ENCODE data around the gene TMEM186. TPM values are rescaled to one million over a fixed set of nuclear protein-coding genes. Genes with fewer than 3 reads are reported as not detected.
"Not testable (repeated sequence)": the region's sequence is repeated elsewhere in the genome, so short reads cannot be mapped to it uniquely, and the experiment has no call there.

TMEM186 gene, protein sequence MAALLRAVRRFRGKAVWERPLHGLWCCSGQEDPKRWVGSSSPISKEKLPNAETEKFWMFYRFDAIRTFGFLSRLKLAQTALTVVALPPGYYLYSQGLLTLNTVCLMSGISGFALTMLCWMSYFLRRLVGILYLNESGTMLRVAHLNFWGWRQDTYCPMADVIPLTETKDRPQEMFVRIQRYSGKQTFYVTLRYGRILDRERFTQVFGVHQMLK
- total RNA-seq (2014; rRNA removed; shearing (Covaris generic)), result 6.5 and 9.8 TPM in 2 replicates
- 5.9 and 7.9 TPM in 2 replicates for polyA plus RNA-seq (2014; cell fraction: nucleus; rRNA removed)

- DNase-seq (ENCODE audit: extremely low read depth, low read depth), result peak; percentile 94
Observed at GRCh38 chr16:8797364-8798173, at the start of gene TMEM186, which contains the start of gene PMM2. Gene TMEM186 (minus strand): TSS chr16:8797639. CDS start chr16:8797614, 25 bp downstream. Gene PMM2 (plus strand): TSS chr16:8797839. CDS start chr16:8797883, 44 bp downstream.

DNA sequence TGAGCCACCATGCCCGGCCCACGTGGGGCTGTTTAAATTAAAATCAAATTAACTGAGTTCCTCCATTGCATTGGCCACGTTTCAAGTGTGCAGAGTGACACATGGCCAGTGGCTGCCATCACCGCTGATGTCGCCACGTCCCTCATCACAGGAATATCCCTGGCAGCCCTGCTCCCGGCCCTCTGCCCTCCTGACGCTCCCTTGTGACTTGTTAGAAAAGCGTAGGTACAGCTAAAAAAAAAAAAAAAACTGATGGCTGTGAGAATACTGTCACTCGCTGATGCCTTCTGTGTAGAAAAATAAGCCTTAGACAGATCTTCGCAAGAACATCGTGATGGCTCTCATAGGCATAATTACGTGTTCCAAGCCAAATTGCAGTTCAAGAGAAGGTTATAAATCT lies 49.7 kb upstream of the TMEM186 start:
- no peak for DNase-seq (ENCODE audit: extremely low read depth, low read depth)

DNA sequence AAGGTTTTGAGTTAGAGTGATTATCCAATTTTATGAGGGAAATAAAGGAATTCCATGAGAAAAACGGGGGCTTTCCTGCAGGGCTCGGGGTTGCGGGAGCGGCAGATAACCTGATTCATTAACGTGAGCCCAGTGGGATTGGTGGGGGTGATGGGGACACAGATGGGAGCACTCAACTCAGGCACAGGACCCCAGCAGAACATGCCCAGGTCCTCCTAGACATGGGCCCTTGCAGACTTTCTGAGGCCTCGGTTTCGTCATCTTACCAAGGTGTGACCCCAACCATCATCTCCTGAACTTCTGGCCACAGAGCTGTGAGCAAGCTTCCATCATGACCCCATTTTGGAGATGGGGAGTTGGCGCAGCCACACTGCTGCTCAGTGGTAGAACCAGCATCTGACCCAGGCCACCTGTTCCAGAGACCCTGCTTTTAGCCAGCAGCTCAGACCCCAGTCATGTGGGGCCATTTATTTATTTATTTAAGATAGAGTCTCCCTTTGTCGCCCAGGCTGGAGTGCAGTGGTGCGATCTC lies 49.0 kb upstream of the TMEM186 start:
- DNase-seq (ENCODE audit: extremely low read depth, low read depth), result no peak

- DNase-seq (ENCODE audit: extremely low read depth, low read depth), result no peak
Observed at GRCh38 chr16:8845699-8846298, 48.4 kb upstream of the TMEM186 start.

DNA sequence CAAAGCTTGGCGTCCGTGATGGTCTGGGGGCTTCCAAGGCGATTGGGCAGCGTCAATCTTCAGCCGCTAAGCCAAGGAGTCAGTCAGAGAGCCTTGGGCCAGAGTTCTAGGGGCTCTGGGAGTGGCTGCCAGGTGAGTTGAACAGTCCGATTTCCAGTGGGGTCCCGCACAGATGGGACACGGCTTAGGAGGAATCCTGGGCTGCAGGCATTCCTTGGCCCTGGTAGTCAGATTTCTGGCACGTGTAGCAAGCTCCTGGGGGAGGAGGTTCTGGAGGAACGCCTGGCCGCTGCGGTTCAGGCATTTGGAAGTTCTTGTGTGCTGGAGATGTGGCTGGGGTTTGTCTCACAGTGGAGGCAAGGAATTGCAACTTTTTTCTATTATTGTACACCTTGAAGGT lies 45.9 kb upstream of the TMEM186 start:
- not testable (repeated sequence) for DNase-seq (ENCODE audit: extremely low read depth, low read depth)

- DNase-seq (ENCODE audit: extremely low read depth, low read depth), result not testable (repeated sequence)
Observed at GRCh38 chr16:8842016-8842415, 44.6 kb upstream of the TMEM186 start.

- not testable (repeated sequence) for DNase-seq (ENCODE audit: extremely low read depth, low read depth)
Observed at GRCh38 chr16:8837594-8837993, 40.2 kb upstream of the TMEM186 start.

- DNase-seq (ENCODE audit: extremely low read depth, low read depth), result not testable (repeated sequence)
Observed at GRCh38 chr16:8836797-8837196, 39.4 kb upstream of the TMEM186 start.

GRCh38 chr16:8832717-8833105 lies 35.3 kb upstream of the TMEM186 start:
- DNase-seq (ENCODE audit: extremely low read depth, low read depth), result no peak

DNA sequence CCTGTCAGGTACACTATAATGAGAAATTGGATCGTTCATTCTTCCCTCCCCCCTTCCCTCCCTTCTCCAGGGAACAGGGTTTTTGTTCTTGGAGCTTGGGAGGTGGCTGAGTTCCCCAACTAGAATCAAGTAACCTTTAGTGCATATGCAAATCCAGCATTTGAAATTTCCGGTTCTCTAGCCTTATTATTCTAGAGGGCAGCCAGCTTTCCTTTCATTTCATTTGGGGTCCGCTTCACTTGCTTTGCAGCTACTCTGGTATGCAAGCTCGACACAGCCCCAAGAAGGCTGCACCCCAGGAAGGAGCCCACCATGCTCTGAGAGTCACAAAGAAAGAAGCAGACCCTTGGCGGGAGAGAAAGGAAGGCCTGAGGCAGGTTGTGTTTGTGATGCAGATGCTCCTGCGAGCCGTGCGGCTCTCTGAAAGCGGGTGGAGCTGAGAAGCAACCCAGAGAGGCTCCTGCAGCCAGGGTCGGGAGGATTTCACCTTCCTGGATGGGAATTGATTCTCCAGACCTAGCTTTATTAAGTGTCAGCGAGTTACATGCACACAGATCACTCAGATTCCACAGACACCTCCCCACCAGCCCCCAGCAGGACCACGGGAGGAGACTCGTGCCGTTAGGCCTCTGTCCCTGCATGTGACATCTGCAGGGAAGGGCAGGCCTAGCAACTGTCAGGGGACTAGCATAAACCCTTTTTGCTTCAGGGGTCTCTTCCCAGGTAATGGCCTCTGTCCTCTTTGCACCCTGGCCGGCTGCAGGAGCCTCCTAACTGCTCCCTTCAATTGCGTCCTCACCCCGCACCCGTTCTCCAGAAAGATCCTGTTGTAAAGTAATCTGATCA lies 34.7 kb upstream of the TMEM186 start:
- no peak for DNase-seq (ENCODE audit: extremely low read depth, low read depth)

GRCh38 chr16:8831450-8831849 lies 34.0 kb upstream of the TMEM186 start:
- no peak for DNase-seq (ENCODE audit: extremely low read depth, low read depth)

GRCh38 chr16:8828541-8829165 lies 31.2 kb upstream of the TMEM186 start:
- DNase-seq (ENCODE audit: extremely low read depth, low read depth), result no peak

DNA sequence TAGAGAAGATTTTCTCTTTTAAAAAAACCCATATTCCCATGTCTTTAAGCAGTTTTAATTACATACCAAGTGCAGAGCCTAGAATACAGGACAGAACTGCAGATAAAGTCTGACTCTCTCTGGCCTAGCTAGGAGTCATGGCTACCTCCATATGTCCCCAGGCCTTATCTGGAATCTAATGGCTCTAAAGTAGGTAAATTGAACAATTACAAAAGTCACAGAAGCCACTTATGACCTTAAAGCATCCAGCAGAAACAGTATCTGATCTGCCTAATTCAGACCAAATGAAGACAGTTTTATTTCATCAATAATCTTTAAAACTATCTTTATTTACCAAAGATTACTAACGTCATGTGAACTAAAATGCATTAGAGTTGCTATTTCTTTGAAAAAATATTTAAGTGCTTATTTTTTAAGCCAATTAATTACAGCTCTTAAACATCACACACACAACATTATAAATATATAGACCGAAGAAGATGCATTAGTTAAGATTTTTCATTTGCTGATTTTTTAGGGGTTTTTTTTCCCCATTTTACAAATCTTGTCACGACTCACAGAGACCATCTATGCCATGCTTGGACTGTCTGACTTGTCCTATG lies 28.9 kb upstream of the TMEM186 start:
- no peak for DNase-seq (ENCODE audit: extremely low read depth, low read depth)

DNA sequence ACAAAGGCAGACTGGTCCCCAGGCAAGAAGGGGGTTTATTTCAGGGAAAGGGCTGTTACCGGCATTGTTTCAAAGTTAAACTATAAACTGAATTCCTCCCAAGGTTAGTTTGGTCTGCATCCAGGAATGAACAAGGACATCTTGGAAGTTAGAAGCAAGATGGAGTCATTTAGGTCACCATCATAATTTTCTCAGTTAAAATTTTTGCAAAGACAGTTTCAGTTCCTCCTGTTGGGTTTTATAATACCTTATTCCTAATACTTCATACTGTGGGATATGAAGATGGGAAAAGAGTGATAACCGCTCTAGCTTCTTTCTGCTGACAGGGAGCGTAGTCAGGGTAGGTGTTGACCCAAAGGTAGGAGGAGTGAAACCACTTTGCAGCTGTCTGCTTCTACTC lies 25.0 kb upstream of the TMEM186 start:
- DNase-seq (ENCODE audit: extremely low read depth, low read depth), result no peak

DNA sequence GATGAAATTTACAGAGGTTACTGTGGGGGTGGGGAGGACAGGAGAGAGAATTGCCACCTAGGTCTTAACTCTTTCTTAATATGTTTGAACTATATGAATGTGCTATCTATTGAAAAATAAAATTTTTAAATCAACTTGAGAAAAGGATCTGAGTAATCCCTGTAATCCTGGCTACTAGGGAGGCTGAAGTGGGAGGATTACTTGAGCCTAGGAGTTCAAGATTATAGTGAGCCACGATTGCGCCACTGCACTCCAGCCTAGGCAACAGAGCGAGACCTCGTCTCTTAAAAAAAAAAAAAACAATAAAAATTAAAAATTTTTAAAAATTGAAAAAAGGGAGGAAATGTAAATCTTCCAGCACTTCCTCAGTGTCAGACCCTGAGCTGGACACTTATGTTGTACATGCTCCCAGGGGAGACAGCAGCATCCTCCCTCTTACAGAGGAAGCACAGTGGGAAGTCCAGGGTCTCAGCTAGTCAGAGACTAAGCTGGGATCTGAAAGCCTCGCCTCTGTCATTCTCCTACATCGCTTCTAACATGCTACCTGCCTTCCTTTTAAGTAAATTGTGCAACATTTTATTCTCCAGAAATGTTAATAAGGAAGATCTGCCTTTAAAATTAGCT lies 22.1 kb upstream of the TMEM186 start:
- DNase-seq (ENCODE audit: extremely low read depth, low read depth), result no peak

- no peak for DNase-seq (ENCODE audit: extremely low read depth, low read depth)
Observed at GRCh38 chr16:8818504-8819270, 21.2 kb upstream of the TMEM186 start.

DNA sequence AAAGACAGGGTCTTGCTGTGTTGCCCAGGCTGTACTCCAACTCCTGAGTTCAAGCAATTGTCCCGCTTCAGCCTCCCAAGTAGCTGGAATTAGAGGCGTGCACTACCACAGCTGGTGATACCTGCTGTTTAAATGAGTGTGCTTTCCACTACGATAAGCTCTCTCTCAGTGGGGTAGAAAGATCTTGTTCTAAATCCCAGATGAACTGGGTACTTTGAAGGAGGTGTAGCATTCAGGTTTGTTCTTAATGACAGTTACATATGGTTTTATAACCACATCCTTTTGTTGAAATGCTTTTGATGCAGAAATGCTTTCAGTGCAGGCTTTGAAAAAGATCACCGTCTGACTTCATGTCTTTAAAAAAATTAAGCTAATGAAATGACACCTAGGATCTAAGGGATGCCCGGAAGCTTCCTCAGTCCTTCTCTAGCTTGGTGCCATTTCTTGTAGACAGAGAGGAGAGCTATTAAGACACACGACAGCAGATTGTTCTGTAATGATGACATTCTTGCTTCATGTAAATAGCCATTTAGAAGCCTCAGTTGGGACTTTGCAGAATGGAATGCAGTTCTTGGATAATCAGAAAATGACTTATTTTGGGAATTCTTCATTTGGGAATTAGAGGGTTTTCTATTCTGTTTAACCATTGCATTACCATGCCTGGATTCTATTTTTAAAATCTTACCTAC lies 19.7 kb upstream of the TMEM186 start:
- no peak for DNase-seq (ENCODE audit: extremely low read depth, low read depth)
